Adrenal gland (tissue), 12 donors: Measurements from ENCODE around the gene PRPF38B. TPM values are rescaled to one million over a fixed set of nuclear protein-coding genes. Genes with fewer than 3 reads are reported as not detected.
"Not testable (repeated sequence)": the region's sequence is repeated elsewhere in the genome, so short reads cannot be mapped to it uniquely, and the experiment has no call there.

Source experiments
- DNase-seq, 7 donors: peaks; one replicate each; pipeline ENCODE4 v3.0.0-alpha.2; 2019 to 2020
- H3K27ac ChIP-seq, 5 donors: fragments of 200-600 bp; sonication (generic) in 4 of 5; 1 replicate in 3 of 5; 2 replicates in 2 of 5; pipeline versions ENCODE4 v1.5.1 to v1.8.0; 2016 to 2020; ENCODE audit warnings: mild to moderate bottlenecking in 1 of 5
- H3K27me3 ChIP-seq: fragments of 200-600 bp; 2 replicates; pipeline ENCODE4 v1.8.0; 2021
- H3K36me3 ChIP-seq, 2 donors: fragments of 200-600 bp; replicated peaks in 1 of 2; 1 replicate in 1 of 2; 2 replicates in 1 of 2; pipeline versions ENCODE4 v1.5.1 to v1.8.0; 2018 to 2022
- H3K4me1 ChIP-seq, 2 donors: fragments of 200-600 bp; replicated peaks in 1 of 2; 1 replicate in 1 of 2; 2 replicates in 1 of 2; pipeline versions ENCODE4 v1.5.1 to v1.8.0; 2018 to 2021
- H3K4me3 ChIP-seq, 4 donors: fragments of 200-600 bp; sonication (generic) in 3 of 4; one replicate each; pipeline ENCODE4 v1.5.1; 2016 to 2018
- H3K9me3 ChIP-seq, 3 donors: fragments of 200-600 bp; sonication (generic) in 1 of 3; replicated peaks in 1 of 3; 1 replicate in 2 of 3; 2 replicates in 1 of 3; pipeline versions ENCODE4 v1.5.1 to v1.8.0; 2016 to 2021
- POLR2A ChIP-seq, 2 donors: fragments of 450-650 bp; IDR thresholded peaks; one replicate each; pipeline ENCODE4 v1.6.1; 2017; ENCODE audit warnings: antibody characterized with exemption in 2 of 2, mild to moderate bottlenecking in 2 of 2, moderate library complexity in 1 of 2
- WGBS, 4 donors: extraction: QIAGEN DNeasy Blood & Tissue Kit in 2 of 4; methylation state at CpG; one replicate each; pipeline versions ENCODE4 v1.1.5 to v1.1.7; 2013 to 2017; 5-methylcytosine and 5-hydroxymethylcytosine counted together
- intact Hi-C, 2 donors: fragments of 100-400 bp; cut with DNase I; formaldehyde crosslinking; loops; one replicate each; pipeline versions ENCODE4 v1.14.1 to v1.15.0; 2022 to 2023
- polyA plus RNA-seq, 3 donors: library from polyadenylated mRNA; stranded (reverse); fragments of 200-250 nt in 2 of 3; fragments of 350-450 nt in 1 of 3; fragmentation: Illumina TruSeq in 1 of 3; extraction: RNeasy Lipid Tissue Mini Kit (QIAGEN cat#74804) in 1 of 3; gene quantifications; one replicate each; pipeline ENCODE4 v1.2.3, GENCODE V29; 2013 to 2014
- total RNA-seq, 9 donors: library from RNA; depleted of rRNA in 4 of 9; stranded (reverse); fragments of >200 nt in 4 of 9; fragments of 120-200 nt in 1 of 9; fragmentation: NEBNext Ultra II Directional in 1 of 9; extraction: Animal tissue kit (Norgen Biotek cat#: 25700) in 1 of 9; gene quantifications; one replicate each; pipeline versions ENCODE4 v1.1.0 to v1.2.4, GENCODE V29; 2013 to 2023
- TF ChIP-seq, protein P1 (sequence below), 6 experiments: fragments of 450-650 bp in 4 of 6; fragments of 200-600 bp in 2 of 6; sonication (generic) in 1 of 6; IDR thresholded peaks; 1 replicate in 5 of 6; 2 replicates in 1 of 6; pipeline versions ENCODE4 v1.5.1 to v1.8.0; 2016 to 2021; ENCODE audit warnings: antibody characterized with exemption in 6 of 6, mild to moderate bottlenecking in 2 of 6, moderate library complexity in 1 of 6
- donor health status: healthy with polysubstance abuse.
- donor health status: Bipolar disorder and iron deficiency.
- donor health status: DM: yes; HTN: yes; CAD: no.
- donor health status: DM: no; HTN: no; CAD: no.
- donor health status: DM: no; HTN: no; CAD: no.
- donor health status: DM: yes; HTN: yes; CAD: no.

The PRPF38B gene
- total and polyA plus RNA-seq, 12 donors: 11.3 to 63.2 (median 26.6) TPM

DNA sequence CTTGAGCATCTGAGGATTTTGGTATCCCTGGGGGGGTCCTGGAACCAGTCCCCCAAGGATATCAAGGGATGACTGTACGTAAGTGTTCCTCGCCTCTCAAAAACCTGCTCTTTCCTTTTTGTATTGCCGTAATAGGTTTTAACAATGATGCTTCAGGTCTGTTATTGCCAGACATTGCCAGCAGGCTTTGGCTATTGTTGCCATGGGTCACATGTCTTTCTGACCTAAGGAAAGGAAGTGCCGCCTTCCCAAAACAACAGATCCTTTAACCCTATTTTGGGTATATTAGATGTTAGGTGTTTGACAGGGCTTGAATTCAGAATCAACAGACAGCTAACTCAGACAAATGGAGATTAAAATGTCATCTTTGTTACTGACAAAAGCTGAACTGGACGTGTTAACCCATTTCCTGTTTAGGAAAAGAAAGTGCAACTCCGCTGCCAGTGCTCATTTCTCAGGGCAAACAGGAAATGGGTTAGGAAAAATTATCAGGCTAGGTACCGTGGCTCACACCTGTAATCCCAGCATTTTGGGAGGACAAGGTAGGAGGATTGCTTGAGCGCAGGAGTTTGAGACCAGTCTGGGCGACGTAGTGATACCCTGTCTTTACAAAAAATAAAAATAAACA lies 12.4 kb upstream of the PRPF38B start:
- H3K27ac ChIP-seq: peak overlapping the region in 1 of 5 donors; percentile 34
- TF ChIP-seq POLR2A (IDR thresholded peaks at IDR 0.05): no peak
- TF ChIP-seq, protein P1, sequence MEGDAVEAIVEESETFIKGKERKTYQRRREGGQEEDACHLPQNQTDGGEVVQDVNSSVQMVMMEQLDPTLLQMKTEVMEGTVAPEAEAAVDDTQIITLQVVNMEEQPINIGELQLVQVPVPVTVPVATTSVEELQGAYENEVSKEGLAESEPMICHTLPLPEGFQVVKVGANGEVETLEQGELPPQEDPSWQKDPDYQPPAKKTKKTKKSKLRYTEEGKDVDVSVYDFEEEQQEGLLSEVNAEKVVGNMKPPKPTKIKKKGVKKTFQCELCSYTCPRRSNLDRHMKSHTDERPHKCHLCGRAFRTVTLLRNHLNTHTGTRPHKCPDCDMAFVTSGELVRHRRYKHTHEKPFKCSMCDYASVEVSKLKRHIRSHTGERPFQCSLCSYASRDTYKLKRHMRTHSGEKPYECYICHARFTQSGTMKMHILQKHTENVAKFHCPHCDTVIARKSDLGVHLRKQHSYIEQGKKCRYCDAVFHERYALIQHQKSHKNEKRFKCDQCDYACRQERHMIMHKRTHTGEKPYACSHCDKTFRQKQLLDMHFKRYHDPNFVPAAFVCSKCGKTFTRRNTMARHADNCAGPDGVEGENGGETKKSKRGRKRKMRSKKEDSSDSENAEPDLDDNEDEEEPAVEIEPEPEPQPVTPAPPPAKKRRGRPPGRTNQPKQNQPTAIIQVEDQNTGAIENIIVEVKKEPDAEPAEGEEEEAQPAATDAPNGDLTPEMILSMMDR (IDR thresholded peaks at IDR 0.05): no peak
- intact Hi-C loops: no loop called here
- no peaks in the 10 kb centered on the region for H3K4me1 ChIP-seq
- H3K27me3 ChIP-seq: no peaks in the 10 kb centered on the region
- H3K9me3 ChIP-seq: no peaks in the 10 kb centered on the region
- no peak for DNase-seq
- WGBS, 4 donors: 59 to 69% (median 68%) methylated on average over 10 of the region's 10 CpGs
- H3K36me3 ChIP-seq: no peaks in the 10 kb centered on the region
- no peak overlapping the region for H3K4me3 ChIP-seq

DNA sequence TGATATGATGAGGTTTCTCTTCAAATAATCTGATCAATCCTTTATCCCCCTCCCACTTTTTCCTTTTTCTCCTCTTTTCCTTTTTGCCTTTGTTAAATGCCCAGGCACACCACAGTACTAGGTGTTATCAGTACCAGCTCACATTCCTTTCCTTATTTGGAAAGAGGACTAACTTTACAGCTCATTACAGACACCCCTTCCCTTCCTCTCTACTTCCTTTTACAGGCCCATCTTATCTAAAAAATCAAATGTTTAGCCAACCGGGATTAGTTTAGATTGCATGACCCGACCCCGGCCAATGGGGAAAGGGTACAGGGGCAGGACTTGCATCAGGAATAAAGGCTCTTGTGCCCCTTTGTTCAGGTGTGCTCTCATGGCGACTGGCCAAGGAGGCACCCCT lies 10.4 kb upstream of the PRPF38B start:
- DNase-seq, H3K4me3 ChIP-seq, H3K9me3 ChIP-seq, H3K27ac ChIP-seq, intact Hi-C loops, H3K27me3 ChIP-seq, H3K36me3 ChIP-seq, H3K4me1 ChIP-seq: not testable (repeated sequence)
- WGBS, 4 donors: 59 to 85% (median 71%) methylated on average over 4 of the region's 4 CpGs

DNA sequence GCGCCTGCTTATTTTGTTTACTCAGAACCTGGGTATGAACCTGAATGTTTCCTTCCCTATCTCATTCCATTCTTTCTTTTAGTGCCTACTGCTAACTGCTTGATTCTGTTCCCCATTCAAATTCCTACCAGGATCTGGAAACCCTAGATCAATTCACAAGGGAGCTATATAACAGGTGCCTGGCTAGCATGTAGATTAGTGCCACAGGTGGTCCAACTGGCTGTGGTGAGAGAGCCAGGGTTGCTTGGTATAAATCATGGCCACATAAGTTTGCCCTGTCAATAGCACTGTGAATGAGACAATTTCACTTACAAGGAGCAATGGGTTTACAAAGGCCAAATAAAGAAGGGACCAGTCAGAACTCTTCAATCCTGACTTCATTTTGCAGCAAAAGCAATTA lies 6.6 kb upstream of the PRPF38B start:
- Histone ChIP-seq H3K27me3 (no peaks in the 10 kb centered on the region), H3K4me3 (no peak overlapping the region), H3K4me1 (no peaks in the 10 kb centered on the region), H3K36me3 (no peaks in the 10 kb centered on the region), H3K9me3 (no peaks in the 10 kb centered on the region), H3K27ac (no peak overlapping the region)
- 66 to 84% (median 75%) methylated on average over 1 of the region's 1 CpG for WGBS, 4 donors
- intact Hi-C loops: no loop called here
- DNase-seq: no peak
- TF ChIP-seq, protein P1 (IDR thresholded peaks at IDR 0.05): no peak
- TF ChIP-seq POLR2A (IDR thresholded peaks at IDR 0.05): no peak

DNA sequence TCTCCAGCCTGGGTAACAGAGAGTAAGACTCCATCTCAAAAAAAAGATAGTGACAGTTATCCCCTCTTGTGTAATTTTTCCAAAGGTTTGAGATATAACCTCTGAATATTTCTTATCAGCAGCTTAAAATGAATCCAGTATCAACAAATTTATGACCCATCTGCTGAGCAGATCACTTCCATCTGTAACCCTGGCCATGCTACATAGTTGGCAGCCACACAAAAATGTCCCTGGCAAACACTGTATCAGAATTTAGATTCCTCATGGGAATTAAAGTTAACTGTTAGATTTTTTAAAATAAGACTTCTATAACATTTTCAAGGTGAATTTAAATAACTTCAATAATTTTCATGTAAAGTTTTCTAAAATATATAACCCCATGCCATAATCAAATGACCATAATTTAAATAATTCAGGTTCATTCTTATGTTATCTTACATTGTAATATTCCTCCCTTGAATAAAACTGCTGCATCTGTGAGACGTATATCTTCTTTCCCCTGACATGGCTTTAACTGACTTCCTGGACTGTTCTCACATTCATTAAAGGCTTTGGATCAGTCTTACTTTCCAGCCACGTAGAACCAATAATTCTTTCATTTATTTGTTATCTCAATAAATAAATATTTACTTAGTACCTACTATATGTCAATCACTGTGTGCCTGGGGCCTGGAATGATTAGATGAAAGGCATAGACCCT lies 5.3 kb upstream of the PRPF38B start:
- TF ChIP-seq, protein P1 (IDR thresholded peaks at IDR 0.05): no peak
- no peak overlapping the region for H3K4me3 ChIP-seq
- intact Hi-C loops: no loop called here
- H3K4me1 ChIP-seq: peaks cover 5 to 10% of the 10 kb centered on the region in 2 donors
- DNase-seq: peak in 4 of 7 donors; percentile 35 to 66 (median 40)
- no peaks in the 10 kb centered on the region for H3K27me3 ChIP-seq
- H3K9me3 ChIP-seq: no peaks in the 10 kb centered on the region
- H3K36me3 ChIP-seq: no peaks in the 10 kb centered on the region
- WGBS, 4 donors: 38 to 53% (median 47%) methylated on average over 2 of the region's 2 CpGs
- no peak overlapping the region for H3K27ac ChIP-seq
